Hepatocyte (in vitro differentiated cells): ENCODE results near the gene CEP112.

Experiments used
- CTCF ChIP-seq: fragments of 200-600 bp; sonication (generic); IDR thresholded peaks from 2 replicates; pipeline ENCODE4 v1.5.1; 2016; ENCODE audit warnings: antibody characterized with exemption, mild to moderate bottlenecking; ENCODE audit not compliant: poor library complexity
- EZH2 ChIP-seq: fragments of 200-600 bp; sonication (generic); IDR thresholded peaks from 2 replicates; pipeline ENCODE4 v1.6.1; 2016; ENCODE audit warnings: antibody characterized with exemption, mild to moderate bottlenecking, borderline replicate concordance

GRCh38 chr17:65925606-65926307, 266.2 kb downstream of the CEP112 start:
- TF ChIP-seq EZH2 (no peak), CTCF (no peak)
